HL-60 (cell line): ENCODE measurements around the gene NAGLU.

Experiments
- DNase-seq, 2 experiments: peaks; one replicate each; pipeline ENCODE4 v3.0.0-alpha.2; 2010 to 2020; ENCODE audit warnings: low read depth in 1 of 2, low spot score in 1 of 2
- H3K27ac ChIP-seq: fragments of 250-450 bp; sonication (Bioruptor Pico); replicated peaks from 2 replicates; pipeline ENCODE4 v1.5.1; 2020; ENCODE audit warnings: mild to moderate bottlenecking, moderate library complexity
- H3K27me3 ChIP-seq: fragments of 250-450 bp; sonication (Bioruptor Pico); 2 replicates; pipeline ENCODE4 v1.5.1; 2021; ENCODE audit warnings: mild to moderate bottlenecking, moderate library complexity; ENCODE audit not compliant: insufficient read depth, poor library complexity, severe bottlenecking
- H3K4me3 ChIP-seq: replicated peaks from 2 replicates; pipeline ENCODE4 v1.5.1; 2011; ENCODE audit warnings: mild to moderate bottlenecking, control low read depth, low read length; ENCODE audit not compliant: insufficient read depth
- GABPA ChIP-seq: IDR thresholded peaks from 2 replicates; pipeline ENCODE4 v1.6.1; 2012; ENCODE audit warnings: low read depth
- POLR2AphosphoS5 ChIP-seq: IDR thresholded peaks from 2 replicates; pipeline ENCODE4 v1.6.1; 2012; ENCODE audit warnings: low read depth
- SPI1 ChIP-seq: IDR thresholded peaks from 2 replicates; pipeline ENCODE4 v1.6.1; 2012; ENCODE audit warnings: low read depth, mild to moderate bottlenecking, borderline replicate concordance
- TF ChIP-seq, protein P1 (sequence below): IDR thresholded peaks from one replicate; pipeline ENCODE4 v1.5.1; 2011; ENCODE audit warnings: low read length, control low read depth, inconsistent platforms; ENCODE audit not compliant: insufficient read depth
- TF ChIP-seq, protein P2 (sequence below): IDR thresholded peaks from 2 replicates; pipeline ENCODE4 v1.6.1; 2012; ENCODE audit warnings: low read depth; ENCODE audit not compliant: insufficient replicate concordance

The NAGLU gene

DNA sequence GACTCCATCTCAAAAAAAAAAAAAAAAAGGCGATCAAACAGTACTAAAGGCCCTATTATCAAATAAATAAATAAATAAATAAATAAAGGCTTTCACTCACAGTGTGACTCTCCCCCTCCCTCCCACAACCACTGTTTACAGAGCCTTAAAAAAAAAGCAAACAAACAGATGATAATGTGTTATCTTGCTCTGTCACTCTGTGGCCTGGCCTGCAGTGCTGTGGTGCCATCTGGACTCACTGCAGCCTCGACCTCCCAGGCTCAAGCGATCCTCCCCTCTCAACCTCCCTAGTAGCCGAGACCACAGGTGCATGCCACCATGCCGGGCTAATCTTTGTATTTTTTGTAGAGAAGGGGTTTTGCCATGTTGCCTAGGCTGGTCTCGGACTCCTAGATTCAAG is 8.1 kb upstream of the NAGLU start:
- TF ChIP-seq SPI1 (no peak), GABPA (no peak), POLR2AphosphoS5 (no peak)
- TF ChIP-seq, protein P1, sequence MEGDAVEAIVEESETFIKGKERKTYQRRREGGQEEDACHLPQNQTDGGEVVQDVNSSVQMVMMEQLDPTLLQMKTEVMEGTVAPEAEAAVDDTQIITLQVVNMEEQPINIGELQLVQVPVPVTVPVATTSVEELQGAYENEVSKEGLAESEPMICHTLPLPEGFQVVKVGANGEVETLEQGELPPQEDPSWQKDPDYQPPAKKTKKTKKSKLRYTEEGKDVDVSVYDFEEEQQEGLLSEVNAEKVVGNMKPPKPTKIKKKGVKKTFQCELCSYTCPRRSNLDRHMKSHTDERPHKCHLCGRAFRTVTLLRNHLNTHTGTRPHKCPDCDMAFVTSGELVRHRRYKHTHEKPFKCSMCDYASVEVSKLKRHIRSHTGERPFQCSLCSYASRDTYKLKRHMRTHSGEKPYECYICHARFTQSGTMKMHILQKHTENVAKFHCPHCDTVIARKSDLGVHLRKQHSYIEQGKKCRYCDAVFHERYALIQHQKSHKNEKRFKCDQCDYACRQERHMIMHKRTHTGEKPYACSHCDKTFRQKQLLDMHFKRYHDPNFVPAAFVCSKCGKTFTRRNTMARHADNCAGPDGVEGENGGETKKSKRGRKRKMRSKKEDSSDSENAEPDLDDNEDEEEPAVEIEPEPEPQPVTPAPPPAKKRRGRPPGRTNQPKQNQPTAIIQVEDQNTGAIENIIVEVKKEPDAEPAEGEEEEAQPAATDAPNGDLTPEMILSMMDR: no peak
- TF ChIP-seq, protein P2, sequence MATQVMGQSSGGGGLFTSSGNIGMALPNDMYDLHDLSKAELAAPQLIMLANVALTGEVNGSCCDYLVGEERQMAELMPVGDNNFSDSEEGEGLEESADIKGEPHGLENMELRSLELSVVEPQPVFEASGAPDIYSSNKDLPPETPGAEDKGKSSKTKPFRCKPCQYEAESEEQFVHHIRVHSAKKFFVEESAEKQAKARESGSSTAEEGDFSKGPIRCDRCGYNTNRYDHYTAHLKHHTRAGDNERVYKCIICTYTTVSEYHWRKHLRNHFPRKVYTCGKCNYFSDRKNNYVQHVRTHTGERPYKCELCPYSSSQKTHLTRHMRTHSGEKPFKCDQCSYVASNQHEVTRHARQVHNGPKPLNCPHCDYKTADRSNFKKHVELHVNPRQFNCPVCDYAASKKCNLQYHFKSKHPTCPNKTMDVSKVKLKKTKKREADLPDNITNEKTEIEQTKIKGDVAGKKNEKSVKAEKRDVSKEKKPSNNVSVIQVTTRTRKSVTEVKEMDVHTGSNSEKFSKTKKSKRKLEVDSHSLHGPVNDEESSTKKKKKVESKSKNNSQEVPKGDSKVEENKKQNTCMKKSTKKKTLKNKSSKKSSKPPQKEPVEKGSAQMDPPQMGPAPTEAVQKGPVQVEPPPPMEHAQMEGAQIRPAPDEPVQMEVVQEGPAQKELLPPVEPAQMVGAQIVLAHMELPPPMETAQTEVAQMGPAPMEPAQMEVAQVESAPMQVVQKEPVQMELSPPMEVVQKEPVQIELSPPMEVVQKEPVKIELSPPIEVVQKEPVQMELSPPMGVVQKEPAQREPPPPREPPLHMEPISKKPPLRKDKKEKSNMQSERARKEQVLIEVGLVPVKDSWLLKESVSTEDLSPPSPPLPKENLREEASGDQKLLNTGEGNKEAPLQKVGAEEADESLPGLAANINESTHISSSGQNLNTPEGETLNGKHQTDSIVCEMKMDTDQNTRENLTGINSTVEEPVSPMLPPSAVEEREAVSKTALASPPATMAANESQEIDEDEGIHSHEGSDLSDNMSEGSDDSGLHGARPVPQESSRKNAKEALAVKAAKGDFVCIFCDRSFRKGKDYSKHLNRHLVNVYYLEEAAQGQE: no peak
- H3K27ac ChIP-seq: no peak overlapping the region
- H3K4me3 ChIP-seq: no peak overlapping the region
- no peak for DNase-seq
- no peaks in the 10 kb centered on the region for H3K27me3 ChIP-seq

DNA sequence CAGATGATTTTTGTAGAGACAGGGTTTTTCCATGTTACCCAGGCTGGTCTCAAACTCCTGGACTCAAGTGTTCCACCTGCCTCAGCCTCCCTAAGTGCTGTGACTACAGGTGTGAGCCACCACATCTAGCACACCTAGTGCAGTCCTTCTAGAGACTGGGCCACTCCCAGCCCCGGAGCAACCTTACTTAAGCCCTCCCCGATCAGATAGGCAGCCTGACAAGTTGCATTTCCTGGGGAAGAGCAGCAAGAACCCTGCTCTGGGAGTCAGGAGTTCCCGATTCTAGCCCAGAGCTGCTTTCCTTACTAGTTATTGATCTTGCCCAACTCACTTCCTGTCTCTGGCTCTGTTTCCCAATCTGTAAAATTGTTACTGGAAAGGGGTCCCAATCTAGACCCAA is 7.0 kb upstream of the NAGLU start:
- H3K27ac ChIP-seq: no peak overlapping the region
- H3K27me3 ChIP-seq: no peaks in the 10 kb centered on the region
- TF ChIP-seq, protein P1: no peak
- no peak for TF ChIP-seq GABPA
- TF ChIP-seq, protein P2: no peak

DNA sequence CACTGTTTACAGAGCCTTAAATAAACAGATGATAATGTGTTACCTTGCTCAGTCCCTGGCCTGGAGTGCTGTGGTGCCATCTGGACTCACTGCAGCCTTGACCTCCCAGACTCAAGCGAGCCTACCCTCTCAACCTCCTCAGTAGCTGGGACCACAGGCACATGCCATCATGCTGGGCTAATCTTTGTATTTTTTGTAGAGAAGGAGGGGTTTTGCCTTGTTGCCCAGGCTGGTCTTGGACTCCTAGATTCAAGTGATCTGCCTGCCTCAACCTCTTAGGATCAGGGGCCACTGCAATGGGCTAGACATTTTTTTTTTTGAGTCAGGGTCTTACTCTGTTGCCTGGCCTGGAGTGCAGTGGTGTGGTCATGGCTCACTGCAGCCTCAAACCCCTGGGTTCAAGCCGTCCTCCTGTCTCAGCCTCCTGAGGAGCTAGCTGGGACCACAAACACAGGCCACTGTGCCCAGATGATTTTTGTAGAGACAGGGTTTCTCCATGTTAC is 5.0 kb upstream of the NAGLU start:
- Histone ChIP-seq H3K4me3 (no peak overlapping the region), H3K27ac (no peak overlapping the region), H3K27me3 (no peaks in the 10 kb centered on the region)
- DNase-seq: no peak
- TF ChIP-seq POLR2AphosphoS5: no peak
- TF ChIP-seq GABPA: no peak
- TF ChIP-seq, protein P1: no peak
- TF ChIP-seq, protein P2: no peak
- TF ChIP-seq SPI1: no peak

More for the DNA sequence above, 7.0 kb upstream of the NAGLU start:
- no peak for DNase-seq
- no peak overlapping the region for H3K4me3 ChIP-seq
